HG03520 (cell line): Measurements from ENCODE around the gene ATP8B4.

Source experiments
- ATAC-seq: cut with Tn5 transposase; IDR thresholded peaks from one replicate; pipeline ENCODE4 v1.9.1; 2021; ENCODE audit warnings: mild to moderate bottlenecking, moderate library complexity; ENCODE audit not compliant: unreplicated experiment

Gene ATP8B4

GRCh38 chr15:49900903-49901235 lies 218.2 kb downstream of the ATP8B4 start:
- ATAC-seq = no peak

GRCh38 chr15:49900006-49900902 lies 218.8 kb downstream of the ATP8B4 start:
- ATAC-seq = no peak

- peak; percentile 55 for ATAC-seq
These were observed 220.3 kb downstream of the ATP8B4 start for GRCh38 chr15:49898575-49899283.

GRCh38 chr15:49898097-49898496 lies 220.9 kb downstream of the ATP8B4 start:
- no peak for ATAC-seq

GRCh38 chr15:49895347-49896223 lies 223.4 kb downstream of the ATP8B4 start:
- ATAC-seq = no peak

- no peak for ATAC-seq
These were observed 228.3 kb downstream of the ATP8B4 start for GRCh38 chr15:49890689-49891088.

GRCh38 chr15:49889536-49889935 lies 229.5 kb downstream of the ATP8B4 start:
- no peak for ATAC-seq

- no peak for ATAC-seq
These were observed 230.3 kb downstream of the ATP8B4 start for GRCh38 chr15:49888734-49889133.

GRCh38 chr15:49888323-49888693 lies 230.7 kb downstream of the ATP8B4 start:
- no peak for ATAC-seq

GRCh38 chr15:49887659-49888322 lies 231.2 kb downstream of the ATP8B4 start:
- ATAC-seq = no peak

GRCh38 chr15:49883121-49883520 lies 235.9 kb downstream of the ATP8B4 start:
- ATAC-seq = no peak

- no peak for ATAC-seq
These were observed 237.2 kb downstream of the ATP8B4 start for GRCh38 chr15:49881866-49882265.

- no peak for ATAC-seq
These were observed 237.6 kb downstream of the ATP8B4 start for GRCh38 chr15:49881433-49881832.

GRCh38 chr15:49877873-49878521 lies 241.0 kb downstream of the ATP8B4 start:
- no peak for ATAC-seq

- no peak for ATAC-seq
These were observed 241.7 kb downstream of the ATP8B4 start for GRCh38 chr15:49877117-49877872.

- ATAC-seq = no peak
These were observed 242.5 kb downstream of the ATP8B4 start for GRCh38 chr15:49876401-49877038.

- ATAC-seq = no peak
These were observed 243.6 kb downstream of the ATP8B4 start for GRCh38 chr15:49875392-49875791.

GRCh38 chr15:49870472-49870871 lies 248.6 kb downstream of the ATP8B4 start:
- ATAC-seq = no peak

- ATAC-seq = no peak
These were observed 250.7 kb downstream of the ATP8B4 start for GRCh38 chr15:49868348-49868747.
